Omental fat pad (tissue), 4 donors: ENCODE measurements around the gene KIAA1586. TPM values are rescaled to one million over a fixed set of nuclear protein-coding genes. Genes with fewer than 3 reads are reported as not detected.

Source experiments
- ATAC-seq: fragments of 150-250 bp; one replicate; pipeline ENCODE4 v1.9.1; 2016; ENCODE audit warnings: mild to moderate bottlenecking, moderate library complexity; ENCODE audit not compliant: low FRiP score
- DNase-seq: peaks from one replicate; pipeline ENCODE4 v3.0.0-alpha.2; 2019; ENCODE audit warnings: low spot score
- CTCF ChIP-seq, 3 donors: fragments of 450-650 bp; IDR thresholded peaks; one replicate each; pipeline ENCODE4 v1.5.1; 2016 to 2017; ENCODE audit warnings: antibody characterized with exemption in 3 of 3, mild to moderate bottlenecking in 3 of 3, moderate library complexity in 2 of 3
- total RNA-seq, 4 donors: library from RNA; depleted of rRNA; stranded (reverse); fragments of >200 nt; gene quantifications; one replicate each; pipeline ENCODE4 v1.1.0, GENCODE V29; 2016

Gene KIAA1586
- total RNA-seq, 4 donors from 2014 or later = 4.7 to 10.7 (median 7.3) TPM

DNA sequence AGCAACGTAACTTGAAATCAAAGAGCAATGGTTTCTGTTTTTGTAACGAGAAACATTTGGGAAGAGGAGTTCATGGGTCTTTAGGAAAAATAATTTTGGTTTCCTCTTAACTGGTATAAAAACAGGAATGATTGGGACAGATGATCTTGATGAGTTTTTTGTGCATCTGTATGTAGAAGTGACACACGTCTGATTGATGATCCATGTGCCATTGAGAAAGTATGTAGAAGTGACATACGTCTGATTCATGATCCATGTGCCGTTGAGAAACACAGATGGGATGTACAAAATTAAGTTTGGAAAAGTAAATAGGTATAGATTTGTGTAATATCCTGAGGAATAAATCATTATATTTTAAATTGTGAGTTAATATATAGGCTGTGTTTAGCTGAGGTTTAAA, 2.1 kb downstream of the KIAA1586 start:
- no peak for TF ChIP-seq CTCF (IDR thresholded peaks at IDR 0.05)
- ATAC-seq = no peak

GRCh38 chr6:57063847-57064246, 17.4 kb downstream of the KIAA1586 start:
- ATAC-seq = no peak
- no peak for TF ChIP-seq CTCF (IDR thresholded peaks at IDR 0.05)
- no peak for DNase-seq

More for the DNA sequence above, 2.1 kb downstream of the KIAA1586 start:
- no peak for DNase-seq

- ATAC-seq = no peak
- no peak for TF ChIP-seq CTCF (IDR thresholded peaks at IDR 0.05)
- no peak for DNase-seq
Observed at GRCh38 chr6:57064809-57065208, 18.3 kb downstream of the KIAA1586 start.

DNA sequence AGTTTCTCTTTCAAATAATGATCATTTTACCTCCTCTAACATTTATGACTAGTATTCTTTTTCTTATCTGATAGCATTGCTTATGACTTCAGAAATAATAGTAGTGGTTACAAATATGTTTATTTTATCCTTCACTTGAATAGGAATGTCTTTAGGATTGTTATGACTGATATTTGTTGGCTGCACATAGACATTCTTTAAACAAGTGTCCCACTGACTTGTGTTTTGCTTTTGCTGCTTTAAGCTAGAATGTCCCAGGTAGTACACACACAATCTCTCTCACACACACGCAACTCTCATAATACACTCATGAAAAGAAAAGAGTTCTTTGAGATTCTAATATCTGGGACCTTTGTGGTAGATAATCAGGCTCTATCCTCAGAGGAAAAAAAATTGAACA, 21.6 kb downstream of the KIAA1586 start:
- no peak for TF ChIP-seq CTCF (IDR thresholded peaks at IDR 0.05)
- ATAC-seq = no peak

GRCh38 chr6:57069228-57069627, 22.7 kb downstream of the KIAA1586 start:
- ATAC-seq (no peak), DNase-seq (no peak)
- no peak for TF ChIP-seq CTCF (IDR thresholded peaks at IDR 0.05)

More for the DNA sequence above, 21.6 kb downstream of the KIAA1586 start:
- no peak for DNase-seq

DNA sequence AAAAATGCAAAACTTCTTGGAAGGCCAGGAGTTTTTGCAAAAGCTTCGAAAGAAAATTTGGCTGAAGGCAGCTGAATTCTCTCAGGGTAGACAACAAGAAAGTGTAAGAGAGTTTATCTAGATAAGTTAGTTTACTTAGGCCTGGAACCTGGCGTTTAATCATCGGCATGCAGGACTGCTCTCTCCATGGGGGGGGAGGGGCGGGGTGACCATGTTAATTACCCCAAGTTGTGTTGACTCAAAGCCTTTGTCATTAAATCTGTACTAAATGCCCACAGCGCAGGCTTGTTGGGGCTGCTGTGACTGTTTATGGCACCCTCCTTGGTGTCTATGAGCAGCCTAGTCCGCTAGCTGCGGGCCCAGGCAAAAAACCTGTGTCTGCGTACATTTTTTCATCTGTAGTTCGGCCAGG, 23.4 kb downstream of the KIAA1586 start:
- no peak for TF ChIP-seq CTCF (IDR thresholded peaks at IDR 0.05)
- DNase-seq (no peak), ATAC-seq (no peak)

DNA sequence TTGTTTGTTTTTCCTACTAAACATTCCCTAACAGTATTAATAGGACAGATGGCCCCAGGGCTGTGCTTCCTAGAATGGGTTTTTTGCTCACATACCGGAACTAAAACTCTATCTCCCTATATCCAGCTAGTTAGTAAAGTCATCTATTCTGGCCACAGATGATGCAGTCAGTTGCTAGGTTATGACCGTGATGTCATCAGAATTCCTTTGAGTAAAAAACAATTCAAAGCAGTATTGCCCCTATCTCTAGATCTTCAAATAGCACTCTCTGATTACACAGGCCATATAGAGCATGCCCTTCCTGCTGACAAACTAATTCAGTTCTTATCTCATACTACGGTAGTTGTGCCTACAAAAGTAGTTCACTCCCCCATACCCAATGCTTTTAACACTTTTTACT, 25.6 kb downstream of the KIAA1586 start:
- DNase-seq = no peak
- no peak for TF ChIP-seq CTCF (IDR thresholded peaks at IDR 0.05)
- no peak for ATAC-seq
